HTERT RPE-1 (cell line): Measurements from ENCODE around the gene FOXD4L3.
"Not testable (repeated sequence)": the region's sequence is repeated elsewhere in the genome, so short reads cannot be mapped to it uniquely, and the experiment has no call there.

Experiments
- in situ Hi-C: fragments of 300-500 bp; cut with MboI; formaldehyde crosslinking; loops from 4 replicates; pipeline ENCODE4 v1.14.3; 2020; ENCODE audit warnings: low sequenced_read_pairs

The FOXD4L3 gene

GRCh38 chr9:68343992-68344391 lies 41.3 kb downstream of the FOXD4L3 start:
- in situ Hi-C loops, result not testable (repeated sequence)

GRCh38 chr9:68351689-68352088 lies 49.0 kb downstream of the FOXD4L3 start:
- in situ Hi-C loops, result not testable (repeated sequence)
